HG03565 (cell line): ENCODE measurements around the gene KBTBD7.

Experiments
- ATAC-seq: cut with Tn5 transposase; IDR thresholded peaks from one replicate; pipeline ENCODE4 v1.9.1; 2021; ENCODE audit warnings: mild to moderate bottlenecking, moderate library complexity; ENCODE audit not compliant: unreplicated experiment

KBTBD7 gene

GRCh38 chr13:41193919-41194824 is at the start of gene KBTBD7:
Gene KBTBD7 (minus strand): TSS chr13:41194569. CDS start chr13:41194257, 312 bp downstream.
- ATAC-seq = peak; percentile 92

DNA sequence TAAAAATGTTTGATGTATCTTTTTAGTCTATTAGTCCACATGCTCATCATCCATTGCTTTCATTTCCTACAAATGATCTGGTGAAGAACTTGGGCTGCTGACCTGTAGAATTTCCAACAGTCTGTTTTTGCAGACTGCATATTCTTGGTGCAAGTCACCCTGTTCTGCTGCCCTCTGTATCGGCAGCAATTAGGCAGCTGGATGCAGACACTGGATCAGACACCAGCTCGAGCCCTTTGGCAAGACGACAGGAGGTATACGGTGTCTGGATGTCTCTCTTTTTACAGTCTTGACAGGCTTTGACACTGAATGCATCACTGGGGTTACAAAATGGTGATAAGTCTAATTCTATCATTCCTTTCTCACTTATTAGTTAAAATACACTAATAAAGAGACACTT is 47.3 kb upstream of the KBTBD7 start:
- ATAC-seq = no peak

DNA sequence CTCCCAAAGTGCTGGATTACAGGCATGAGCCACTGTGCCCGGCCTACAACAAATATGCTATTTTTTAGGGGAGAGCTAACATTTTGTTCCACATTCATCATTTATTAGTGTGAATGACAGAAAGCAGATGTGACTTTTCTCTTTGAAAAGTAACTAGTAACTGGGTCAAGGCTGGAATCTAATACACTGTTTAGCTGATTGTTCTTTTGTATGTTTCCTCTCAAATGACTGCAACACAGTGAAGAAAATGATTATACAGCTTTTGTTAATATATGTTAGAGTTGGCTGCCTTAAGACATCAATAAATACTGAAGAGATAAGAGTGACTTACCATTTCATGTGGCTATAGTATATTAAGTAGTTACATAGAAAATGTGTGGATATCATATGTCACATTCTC is 42.0 kb upstream of the KBTBD7 start:
- no peak for ATAC-seq

DNA sequence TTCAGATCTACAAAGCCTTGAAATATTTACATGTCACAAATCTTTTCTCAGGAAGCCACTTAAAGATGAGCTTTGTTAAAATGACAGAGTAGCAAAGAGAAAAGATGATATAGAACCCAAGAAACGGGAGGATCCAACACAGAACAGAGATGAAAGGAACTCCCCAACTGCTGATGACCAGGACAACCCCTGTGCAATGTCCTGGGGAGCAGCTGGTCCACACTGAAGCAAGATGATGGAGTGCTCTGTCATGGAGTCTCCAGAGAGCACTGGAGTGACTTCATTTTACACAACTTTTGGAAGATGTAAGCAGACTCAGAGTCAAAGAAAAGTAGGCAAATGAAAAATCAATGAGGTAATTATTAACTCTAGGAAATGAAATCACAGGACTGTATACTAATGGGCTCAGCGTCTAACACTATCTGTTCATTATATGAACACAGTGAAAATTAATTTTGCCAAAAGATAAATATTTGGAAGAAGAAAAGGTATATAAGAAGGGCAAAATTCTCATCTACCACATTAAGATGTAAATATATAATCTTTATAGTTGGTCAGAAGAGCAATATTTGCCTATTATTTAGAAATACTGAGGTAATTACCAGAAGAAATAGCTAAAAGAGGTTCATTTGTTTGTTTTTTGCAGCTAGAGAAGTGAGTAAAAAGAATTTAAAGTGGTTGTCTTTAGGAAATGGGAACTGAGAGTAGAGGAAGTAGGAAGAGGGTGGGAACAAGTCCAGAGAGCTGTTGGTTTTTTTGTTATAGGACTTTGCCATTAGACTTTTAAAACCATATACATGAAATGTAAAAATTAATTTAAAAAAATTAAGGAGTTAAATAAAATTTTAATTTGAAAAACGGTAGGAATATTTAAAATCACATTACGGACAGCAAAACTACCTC is 38.5 kb upstream of the KBTBD7 start:
- ATAC-seq = no peak

DNA sequence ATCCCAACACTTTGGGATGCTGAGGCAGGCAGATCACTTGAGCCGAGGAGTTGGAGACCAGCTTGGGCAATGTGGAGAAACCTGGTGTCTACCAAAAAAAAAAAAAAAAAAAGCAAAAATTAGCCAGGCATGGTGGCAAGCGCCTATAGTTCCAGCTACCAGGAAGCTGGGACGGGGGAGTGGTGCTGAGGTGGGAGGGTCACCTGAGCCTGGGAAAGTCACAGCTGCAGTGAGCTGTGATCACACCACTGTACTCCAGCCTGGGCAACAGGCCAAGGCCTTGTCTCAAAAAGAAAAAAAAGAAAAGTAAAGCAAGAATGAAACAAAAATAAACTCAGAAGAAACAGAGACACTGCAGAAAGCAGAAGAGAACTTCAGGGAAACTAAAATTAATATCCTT is 37.4 kb upstream of the KBTBD7 start:
- ATAC-seq = no peak

DNA sequence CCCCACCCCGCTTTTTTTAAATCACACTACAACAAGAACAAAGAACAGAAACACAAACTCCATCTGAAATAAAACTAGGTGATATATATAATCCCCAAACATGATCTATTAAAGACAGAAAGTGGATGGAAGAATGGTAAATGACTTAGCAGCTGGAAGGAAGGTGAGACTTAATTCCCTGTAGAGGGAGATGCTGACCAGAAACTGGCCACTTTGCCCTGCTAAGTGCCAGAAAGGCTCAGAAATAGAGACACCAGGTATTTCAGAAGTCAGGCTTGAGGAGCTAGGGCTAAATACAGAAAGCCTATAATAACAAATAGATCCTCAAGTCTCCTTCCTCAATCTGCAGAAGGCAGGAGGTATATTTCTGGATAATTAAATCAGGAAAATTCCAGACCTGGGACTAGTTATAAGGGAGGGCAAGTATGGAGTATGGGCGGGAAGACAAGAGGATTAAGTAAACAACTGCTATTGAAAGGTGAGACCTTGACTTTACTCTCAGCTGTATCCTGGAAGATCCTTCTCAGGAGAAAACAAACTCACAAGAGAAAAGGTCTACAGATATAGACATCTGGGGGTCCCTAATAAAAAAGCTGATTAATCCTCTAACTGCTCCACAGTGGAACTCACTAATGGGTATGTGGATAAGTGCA is 36.8 kb upstream of the KBTBD7 start:
- ATAC-seq = no peak

DNA sequence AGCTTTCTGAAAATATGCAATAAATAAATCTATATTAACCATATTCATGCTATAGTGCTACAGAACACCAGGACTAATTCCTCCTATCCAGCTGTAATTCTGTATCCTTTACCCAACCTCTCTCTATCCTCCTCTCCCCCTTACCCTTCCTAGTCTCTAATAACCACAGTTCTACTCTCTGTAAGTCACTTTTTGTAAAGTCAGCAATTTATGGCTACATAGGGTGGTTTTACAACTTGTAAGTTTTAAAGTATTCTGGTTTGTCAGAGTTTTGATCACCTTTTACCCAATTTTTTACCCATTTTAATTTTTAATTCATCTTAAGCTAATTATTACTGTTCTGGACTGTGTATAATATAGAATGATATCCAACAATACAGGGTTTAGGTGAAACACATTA is 35.0 kb upstream of the KBTBD7 start:
- no peak for ATAC-seq

GRCh38 chr13:41224113-41225110 is 30.0 kb upstream of the KBTBD7 start:
- ATAC-seq = no peak

GRCh38 chr13:41222259-41222852 is 28.0 kb upstream of the KBTBD7 start:
- ATAC-seq = peak; percentile 84

GRCh38 chr13:41220401-41220800 is 26.0 kb upstream of the KBTBD7 start:
- no peak for ATAC-seq

DNA sequence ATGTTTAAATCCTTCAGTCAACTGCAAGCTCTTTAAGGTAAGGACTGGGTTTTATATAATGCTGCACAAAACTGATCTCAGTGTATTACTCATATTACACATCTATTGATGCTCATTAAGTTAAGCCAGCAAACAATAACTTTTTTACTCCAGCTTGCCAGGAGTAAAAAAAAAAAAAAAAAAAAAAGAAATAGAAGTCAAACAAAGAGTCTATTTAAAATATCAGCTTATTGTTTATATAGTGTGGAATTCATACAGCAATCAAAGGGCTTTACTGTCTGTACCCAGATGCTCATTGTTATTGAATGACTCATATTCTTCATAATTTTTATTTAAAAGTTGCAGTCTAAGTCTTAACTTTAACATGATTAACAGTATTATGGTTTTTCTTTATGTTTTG is 21.8 kb upstream of the KBTBD7 start:
- ATAC-seq = no peak

GRCh38 chr13:41213919-41214318 is 19.6 kb upstream of the KBTBD7 start:
- no peak for ATAC-seq

DNA sequence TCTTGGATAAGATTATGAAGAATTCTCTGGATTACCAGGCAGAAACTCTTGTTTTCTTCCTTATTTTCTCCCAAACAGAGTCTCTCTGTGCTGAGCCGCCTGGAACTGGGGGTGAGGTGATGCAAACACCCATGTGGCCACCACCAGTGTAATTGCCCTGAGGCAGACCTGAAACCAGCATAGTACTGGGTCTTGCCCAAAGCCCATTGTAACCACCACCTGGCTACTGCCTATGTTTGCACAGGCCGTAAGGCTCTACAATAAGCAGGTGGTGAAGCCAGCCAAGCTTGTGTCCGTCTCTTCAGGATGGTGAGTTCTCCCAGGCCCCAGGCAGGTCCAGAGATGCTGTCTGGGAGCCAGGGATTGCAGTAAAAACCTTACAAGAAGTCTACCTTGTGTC is 18.9 kb upstream of the KBTBD7 start:
- ATAC-seq = no peak

GRCh38 chr13:41212881-41213280 is 18.5 kb upstream of the KBTBD7 start:
- ATAC-seq = no peak

GRCh38 chr13:41211062-41211461 is 16.7 kb upstream of the KBTBD7 start:
- ATAC-seq = no peak

- ATAC-seq = no peak
Observed at GRCh38 chr13:41206467-41206866, 12.1 kb upstream of the KBTBD7 start.

GRCh38 chr13:41203810-41204209 is 9.4 kb upstream of the KBTBD7 start:
- no peak for ATAC-seq

DNA sequence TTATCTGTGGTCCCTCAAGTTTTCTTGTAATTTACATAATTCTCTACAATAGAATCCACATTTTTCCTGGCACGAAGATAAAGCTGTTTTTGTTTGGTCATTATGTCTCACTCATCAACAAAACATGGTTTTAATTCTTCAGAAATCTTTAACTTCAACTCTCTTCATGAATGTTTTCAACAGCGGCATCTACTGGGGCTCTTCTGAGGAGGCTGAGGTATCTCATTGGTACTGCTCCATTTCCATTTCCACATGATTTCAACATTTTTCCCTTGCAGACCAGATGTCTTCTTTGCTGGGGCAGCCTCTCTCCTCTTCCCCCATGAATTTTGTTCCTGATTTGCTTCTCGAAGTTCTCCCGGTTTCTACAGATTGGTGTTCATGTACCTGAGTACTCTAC is 5.8 kb upstream of the KBTBD7 start:
- no peak for ATAC-seq

DNA sequence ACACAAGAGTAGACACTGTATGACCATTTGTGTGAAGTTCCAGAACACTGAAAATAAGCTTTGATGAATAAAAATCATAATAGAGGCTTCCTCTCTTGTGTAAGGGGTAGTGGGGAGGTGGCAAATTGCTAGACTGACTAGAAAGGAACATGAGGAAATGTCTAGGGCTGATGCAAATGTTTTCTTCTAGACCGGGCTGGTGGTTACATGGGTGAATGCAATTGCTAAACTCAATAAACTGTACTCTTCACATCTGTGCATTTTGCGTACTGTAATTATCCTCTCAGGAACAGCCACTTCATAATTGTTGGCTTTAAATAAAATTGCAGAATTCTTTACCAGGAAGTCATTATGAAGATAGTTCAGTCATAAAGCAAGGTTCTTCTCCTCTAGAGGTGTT is 5.2 kb upstream of the KBTBD7 start:
- peak; percentile 77 for ATAC-seq

GRCh38 chr13:41199079-41199478 is 4.7 kb upstream of the KBTBD7 start:
- no peak for ATAC-seq
